ENCODE results near the gene MSX1. TPM values are rescaled to one million over a fixed set of nuclear protein-coding genes. Genes with fewer than 3 reads are reported as not detected.

The MSX1 gene
- total RNA-seq, 1 donor from 2014 or later: 50.3 TPM

DNA sequence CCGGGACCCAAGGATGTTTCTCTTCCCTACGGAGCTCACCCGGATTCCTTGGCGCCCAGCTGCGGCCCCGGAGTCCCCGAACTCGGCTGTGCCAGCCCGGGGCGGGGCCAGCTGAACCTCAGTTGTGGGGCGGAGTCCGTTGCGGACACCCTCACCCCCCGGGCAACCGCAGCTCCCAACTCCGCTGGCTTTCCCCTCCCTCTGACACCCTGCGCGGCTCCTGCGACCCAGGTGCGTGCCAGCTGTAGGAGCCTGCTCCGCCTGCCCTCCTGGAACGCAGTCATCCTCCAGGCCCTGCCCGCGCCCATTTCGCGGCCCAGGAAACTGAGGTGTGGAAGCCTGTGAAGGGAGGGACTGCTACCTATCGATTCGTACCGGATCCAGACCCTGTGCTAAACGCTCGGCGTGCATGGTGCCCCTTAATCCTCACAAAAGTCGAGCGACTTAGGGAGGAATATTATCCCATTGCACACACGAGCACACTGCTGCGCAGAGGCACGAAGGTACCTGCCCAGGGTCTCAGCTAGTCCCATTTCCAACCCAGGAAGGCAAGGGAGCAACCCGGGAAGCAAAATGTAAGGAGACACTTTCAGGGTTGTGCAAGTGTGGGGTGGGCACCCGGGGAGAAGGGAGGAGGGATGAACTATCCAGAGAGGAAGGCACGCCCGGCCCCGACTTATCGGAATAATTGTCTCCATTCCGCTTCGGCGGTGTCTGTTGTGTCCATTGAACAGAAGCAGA is 12.3 kb downstream of the MSX1 start:
- Mint-ChIP-seq H3K9me3 (no peaks in the 10 kb centered on the region), H3K27ac (no peak overlapping the region), H3K27me3 (ENCODE audit: low read depth) (peaks cover 63% of the 10 kb centered on the region), H3K4me3 (peak overlapping the region; percentile 35), H3K4me1 (peaks cover 53% of the 10 kb centered on the region), H3K36me3 (no peaks in the 10 kb centered on the region)
- TF ChIP-seq CTCF (IDR thresholded peaks at IDR 0.05; ENCODE audit: unreplicated experiment): no peak
- no peak for DNase-seq (ENCODE audit: low spot score in 2 of 2, unreplicated experiment in 2 of 2)

GRCh38 chr4:4872314-4872903 is 12.9 kb downstream of the MSX1 start:
- H3K4me1 Mint-ChIP-seq: peaks cover 52% of the 10 kb centered on the region
- H3K27ac Mint-ChIP-seq: no peak overlapping the region
- no peaks in the 10 kb centered on the region for H3K36me3 Mint-ChIP-seq
- H3K27me3 Mint-ChIP-seq (ENCODE audit: low read depth): peaks cover 62% of the 10 kb centered on the region
- H3K9me3 Mint-ChIP-seq: no peaks in the 10 kb centered on the region
- H3K4me3 Mint-ChIP-seq: peak overlapping the region; percentile 30
- peak in 1 of 2 experiments; percentile 45 for DNase-seq (ENCODE audit: low spot score in 2 of 2, unreplicated experiment in 2 of 2)
- TF ChIP-seq CTCF (IDR thresholded peaks at IDR 0.05; ENCODE audit: unreplicated experiment): no peak

- Mint-ChIP-seq H3K9me3 (no peaks in the 10 kb centered on the region), H3K27ac (no peak overlapping the region), H3K4me1 (peaks cover 52% of the 10 kb centered on the region), H3K27me3 (ENCODE audit: low read depth) (peaks cover 62% of the 10 kb centered on the region), H3K36me3 (no peaks in the 10 kb centered on the region), H3K4me3 (no peak overlapping the region)
- no peak for DNase-seq (ENCODE audit: low spot score in 2 of 2, unreplicated experiment in 2 of 2)
- no peak for TF ChIP-seq CTCF (IDR thresholded peaks at IDR 0.05; ENCODE audit: unreplicated experiment)
Measured at GRCh38 chr4:4873203-4873602, 13.7 kb downstream of the MSX1 start.

DNA sequence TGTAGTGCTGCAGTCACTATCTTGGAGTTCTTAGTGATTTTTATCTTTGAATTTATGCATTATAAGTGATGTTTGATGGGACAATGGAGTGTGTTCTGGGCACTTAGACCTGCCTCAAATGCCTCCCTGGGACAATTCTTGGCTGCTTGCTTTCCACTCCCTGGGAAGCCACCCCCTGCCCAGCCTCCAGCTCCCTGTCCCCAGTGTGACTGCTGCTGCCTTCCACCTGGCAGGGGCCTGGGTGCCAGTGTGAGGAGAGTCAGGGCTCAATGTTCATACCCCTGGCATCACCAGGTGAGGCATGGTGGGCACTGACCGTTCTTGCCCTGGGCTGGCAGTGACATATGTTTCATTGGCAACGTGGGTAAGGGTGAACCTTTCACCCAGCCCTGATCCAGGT is 14.8 kb downstream of the MSX1 start:
- no peak overlapping the region for H3K27ac Mint-ChIP-seq
- no peaks in the 10 kb centered on the region for H3K9me3 Mint-ChIP-seq
- H3K4me3 Mint-ChIP-seq: no peak overlapping the region
- no peak for TF ChIP-seq CTCF (IDR thresholded peaks at IDR 0.05; ENCODE audit: unreplicated experiment)
- no peak for DNase-seq (ENCODE audit: low spot score in 2 of 2, unreplicated experiment in 2 of 2)
- H3K36me3 Mint-ChIP-seq: no peaks in the 10 kb centered on the region
- peaks cover 53% of the 10 kb centered on the region for H3K27me3 Mint-ChIP-seq (ENCODE audit: low read depth)
- H3K4me1 Mint-ChIP-seq: peaks cover 47% of the 10 kb centered on the region

GRCh38 chr4:4875147-4875546 is 15.7 kb downstream of the MSX1 start:
- Mint-ChIP-seq H3K27ac (no peak overlapping the region), H3K9me3 (no peaks in the 10 kb centered on the region), H3K36me3 (no peaks in the 10 kb centered on the region), H3K4me3 (no peak overlapping the region), H3K27me3 (ENCODE audit: low read depth) (peaks cover 44% of the 10 kb centered on the region), H3K4me1 (peaks cover 45% of the 10 kb centered on the region)
- no peak for TF ChIP-seq CTCF (IDR thresholded peaks at IDR 0.05; ENCODE audit: unreplicated experiment)
- peak in 1 of 2 experiments; percentile 74 for DNase-seq (ENCODE audit: low spot score in 2 of 2, unreplicated experiment in 2 of 2)
